GM13976 (cell line): Measurements from ENCODE around the gene HECW1.
"Not testable (repeated sequence)": the region's sequence is repeated elsewhere in the genome, so short reads cannot be mapped to it uniquely, and the experiment has no call there.

Experiments
- DNase-seq: peaks from one replicate; pipeline ENCODE4 v3.0.0; 2012; ENCODE audit warnings: low spot score
- in situ Hi-C: fragments of 300-500 bp; cut with MboI; formaldehyde crosslinking; loops from one replicate; pipeline ENCODE4 v1.12.0; 2022; ENCODE audit warnings: low sequenced_read_pairs, mixed read lengths, inconsistent platforms; ENCODE audit not compliant: unreplicated experiment
- TF ChIP-seq, protein P1 (sequence below): IDR thresholded peaks from 2 replicates; pipeline ENCODE4 v1.5.1; 2012; ENCODE audit warnings: borderline replicate concordance, mild to moderate bottlenecking; ENCODE audit not compliant: insufficient read depth; ENCODE audit errors: extremely low read depth, missing control alignments, control extremely low read depth

Gene HECW1

GRCh38 chr7:43341132-43341531 lies 228.7 kb downstream of the HECW1 start:
- in situ Hi-C loops, result no loop called here
- TF ChIP-seq, protein P1, sequence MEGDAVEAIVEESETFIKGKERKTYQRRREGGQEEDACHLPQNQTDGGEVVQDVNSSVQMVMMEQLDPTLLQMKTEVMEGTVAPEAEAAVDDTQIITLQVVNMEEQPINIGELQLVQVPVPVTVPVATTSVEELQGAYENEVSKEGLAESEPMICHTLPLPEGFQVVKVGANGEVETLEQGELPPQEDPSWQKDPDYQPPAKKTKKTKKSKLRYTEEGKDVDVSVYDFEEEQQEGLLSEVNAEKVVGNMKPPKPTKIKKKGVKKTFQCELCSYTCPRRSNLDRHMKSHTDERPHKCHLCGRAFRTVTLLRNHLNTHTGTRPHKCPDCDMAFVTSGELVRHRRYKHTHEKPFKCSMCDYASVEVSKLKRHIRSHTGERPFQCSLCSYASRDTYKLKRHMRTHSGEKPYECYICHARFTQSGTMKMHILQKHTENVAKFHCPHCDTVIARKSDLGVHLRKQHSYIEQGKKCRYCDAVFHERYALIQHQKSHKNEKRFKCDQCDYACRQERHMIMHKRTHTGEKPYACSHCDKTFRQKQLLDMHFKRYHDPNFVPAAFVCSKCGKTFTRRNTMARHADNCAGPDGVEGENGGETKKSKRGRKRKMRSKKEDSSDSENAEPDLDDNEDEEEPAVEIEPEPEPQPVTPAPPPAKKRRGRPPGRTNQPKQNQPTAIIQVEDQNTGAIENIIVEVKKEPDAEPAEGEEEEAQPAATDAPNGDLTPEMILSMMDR, result no peak
- DNase-seq, result no peak

GRCh38 chr7:43343417-43343816 lies 231.0 kb downstream of the HECW1 start:
- in situ Hi-C loops, DNase-seq: not testable (repeated sequence)

- in situ Hi-C loops, DNase-seq: not testable (repeated sequence)
Observed at GRCh38 chr7:43345696-43346095, 233.2 kb downstream of the HECW1 start.

DNA sequence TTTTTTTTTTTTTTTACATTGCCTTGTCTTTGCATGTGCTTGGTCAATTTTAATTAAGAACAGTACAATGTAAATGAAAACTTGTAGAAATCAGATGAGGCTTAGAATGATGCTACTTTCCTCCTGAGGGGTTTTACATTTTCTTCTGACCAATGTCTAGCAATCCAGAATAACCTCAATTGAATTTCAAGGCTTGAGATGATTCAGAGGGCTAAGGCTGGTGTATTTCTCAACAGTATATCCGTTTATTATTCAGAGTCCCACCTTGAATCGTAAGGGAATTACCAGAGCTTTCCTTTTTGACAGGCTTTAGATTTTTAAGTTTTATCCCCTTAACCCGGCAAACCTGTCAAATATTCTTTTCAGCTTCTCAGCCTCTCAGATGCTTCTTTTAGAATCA lies 239.2 kb downstream of the HECW1 start:
- DNase-seq, result no peak
- TF ChIP-seq, protein P1, result no peak
- in situ Hi-C loops, result no loop called here

GRCh38 chr7:43353902-43354301 lies 241.5 kb downstream of the HECW1 start:
- DNase-seq, result no peak
- in situ Hi-C loops, result no loop called here
- TF ChIP-seq, protein P1, result no peak

DNA sequence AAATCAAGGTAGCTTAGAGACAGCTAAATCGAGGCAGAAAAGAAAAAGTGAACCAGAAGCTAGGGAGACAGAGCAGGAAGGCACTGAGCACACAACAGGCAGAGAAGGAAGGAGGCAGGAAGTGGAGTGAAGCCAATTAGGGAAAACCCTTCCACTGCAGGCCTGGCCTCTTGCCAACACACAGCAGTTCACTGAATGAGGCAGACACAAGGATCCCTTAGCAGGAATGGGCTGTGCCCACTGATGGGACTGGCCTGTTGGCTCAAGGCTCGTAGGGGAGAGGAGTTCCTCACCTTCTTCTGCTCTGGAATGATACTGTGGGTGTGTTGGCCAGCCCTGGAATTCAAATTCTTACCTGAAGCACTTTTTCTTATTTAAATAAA lies 250.2 kb downstream of the HECW1 start:
- DNase-seq, result no peak
- TF ChIP-seq, protein P1, result no peak
- in situ Hi-C loops, result no loop called here

GRCh38 chr7:43363035-43363791 lies 250.8 kb downstream of the HECW1 start:
- in situ Hi-C loops, result no loop called here
- DNase-seq, result peak; percentile 6
- TF ChIP-seq, protein P1, result no peak

- TF ChIP-seq, protein P1, result no peak
- in situ Hi-C loops, result no loop called here
- no peak for DNase-seq
Observed at GRCh38 chr7:43364391-43364790, 251.9 kb downstream of the HECW1 start.
